NCI-H774 (cell line): Measurements from ENCODE around the gene NXNL2.

Source experiments
- DNase-seq: peaks from one replicate; lab custom pipeline; 2025; lab: John Stamatoyannopoulos, UW

The NXNL2 gene

DNA sequence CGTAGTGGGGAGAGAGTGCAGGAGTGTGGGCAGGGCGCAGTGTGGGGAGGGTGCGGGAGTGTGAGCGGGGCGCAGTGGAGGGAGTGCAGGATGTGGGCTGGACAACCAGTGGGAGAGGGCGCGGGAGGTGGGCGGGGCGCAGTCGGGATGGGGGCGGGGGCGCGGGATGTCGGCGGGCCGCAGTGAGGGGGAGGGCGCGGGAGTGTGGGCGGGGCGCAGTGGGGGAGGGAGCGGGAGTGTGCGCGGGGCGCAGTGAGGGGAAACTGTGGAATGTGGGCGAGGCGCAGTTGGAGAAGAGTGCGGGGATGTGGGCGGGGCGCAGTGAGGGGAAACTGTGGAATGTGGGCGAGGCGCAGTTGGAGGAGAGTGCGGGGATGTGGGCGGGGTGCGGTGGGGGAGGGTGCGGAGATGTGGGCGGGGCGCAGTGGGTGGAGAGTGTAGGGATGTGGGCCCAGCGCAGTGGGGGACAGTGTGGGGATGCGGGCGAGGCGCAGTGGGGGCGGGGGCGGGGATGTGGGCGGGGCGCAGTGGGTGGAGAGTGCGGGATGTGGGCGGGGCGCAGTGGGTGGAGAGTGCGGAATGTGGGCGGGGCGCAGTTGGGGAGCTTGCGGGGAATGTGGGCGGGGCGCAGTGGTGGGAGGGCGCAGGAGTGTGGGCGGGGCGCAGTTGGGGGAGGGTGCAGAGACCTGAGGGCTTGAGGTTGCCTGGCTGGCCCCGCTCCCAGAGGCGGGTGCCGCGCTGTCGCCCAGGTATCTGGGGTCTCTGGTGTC, at the start of gene NXNL2:
NXNL2 (plus strand) TSS at position 723 of the 770 bp plus-strand sequence. CDS start 257 bp downstream, outside the sequence.
- no peak for DNase-seq

DNA sequence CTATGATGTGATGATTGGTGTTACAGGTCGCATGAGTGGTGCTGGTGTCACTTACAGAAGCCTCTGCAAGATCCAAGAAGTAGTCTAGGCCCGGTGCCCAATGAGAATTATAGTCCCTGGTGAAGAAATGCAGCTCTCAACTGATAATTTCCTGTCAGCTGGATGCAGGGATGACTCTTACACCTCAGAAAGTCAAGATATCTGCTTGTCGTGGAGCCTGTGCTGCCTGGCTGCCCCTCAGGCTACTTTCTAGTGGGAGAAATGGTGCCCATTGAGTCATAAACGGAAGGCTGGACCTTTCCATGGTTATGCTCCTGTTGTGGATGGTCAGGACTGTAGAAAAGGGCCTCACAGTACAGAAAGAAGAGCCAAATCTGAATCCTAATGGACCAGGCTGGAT, 46.8 kb upstream of the NXNL2 start:
- no peak for DNase-seq

DNA sequence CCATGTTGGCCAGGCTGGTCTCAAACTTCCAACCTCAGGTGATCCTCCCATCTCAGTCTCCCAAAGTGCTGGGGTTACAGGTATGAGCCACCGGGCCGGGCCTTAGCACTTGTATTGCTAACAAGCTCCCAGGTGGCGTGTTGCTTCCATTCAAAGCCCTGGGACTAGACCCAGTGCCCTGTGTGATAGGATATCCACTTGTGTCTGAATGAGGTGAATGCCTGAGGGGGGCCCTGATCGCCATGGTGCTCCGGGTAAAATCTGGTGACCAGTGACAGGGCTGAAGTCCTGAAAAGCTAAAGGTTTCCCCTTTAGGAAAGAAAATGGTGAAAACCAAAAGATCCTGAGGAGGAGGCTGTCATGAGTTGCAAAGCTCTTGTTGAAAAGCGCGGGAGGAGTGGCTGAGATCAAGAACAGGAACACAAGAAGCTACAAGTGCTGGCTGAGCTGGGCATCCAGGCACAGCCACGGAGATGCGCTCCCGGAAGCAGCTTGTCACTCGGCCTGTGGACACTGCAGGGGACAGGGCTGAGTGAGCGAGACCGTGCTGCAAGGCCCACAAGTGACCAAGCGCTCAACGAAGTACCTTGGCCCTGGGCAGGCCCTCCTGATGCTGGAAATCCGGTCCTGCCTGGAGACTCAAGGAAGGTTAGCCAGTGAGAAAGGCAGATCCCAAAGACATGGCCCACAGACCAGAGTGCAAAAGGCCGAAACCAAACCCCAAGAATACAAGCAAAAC, 39.8 kb upstream of the NXNL2 start:
- no peak for DNase-seq

DNA sequence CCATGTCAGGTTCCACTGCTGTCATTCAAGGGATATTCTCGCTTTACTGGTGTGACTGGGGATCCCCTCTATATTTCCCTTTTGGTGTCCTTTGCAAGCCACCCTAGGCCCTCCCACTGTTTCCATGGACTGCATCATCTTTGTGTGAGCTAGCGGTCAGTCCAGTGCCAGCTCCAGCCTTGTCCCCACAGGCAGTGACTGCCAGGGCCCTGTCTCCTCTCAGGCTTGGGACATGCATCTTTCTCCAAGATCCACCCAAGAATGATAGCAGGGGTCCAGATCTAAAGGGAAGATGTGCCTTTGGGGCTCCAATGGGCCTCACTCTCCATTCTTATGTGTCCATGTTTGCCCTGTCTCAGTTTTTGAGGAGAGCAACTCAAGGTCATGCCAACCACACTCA, 37.8 kb upstream of the NXNL2 start:
- no peak for DNase-seq

DNA sequence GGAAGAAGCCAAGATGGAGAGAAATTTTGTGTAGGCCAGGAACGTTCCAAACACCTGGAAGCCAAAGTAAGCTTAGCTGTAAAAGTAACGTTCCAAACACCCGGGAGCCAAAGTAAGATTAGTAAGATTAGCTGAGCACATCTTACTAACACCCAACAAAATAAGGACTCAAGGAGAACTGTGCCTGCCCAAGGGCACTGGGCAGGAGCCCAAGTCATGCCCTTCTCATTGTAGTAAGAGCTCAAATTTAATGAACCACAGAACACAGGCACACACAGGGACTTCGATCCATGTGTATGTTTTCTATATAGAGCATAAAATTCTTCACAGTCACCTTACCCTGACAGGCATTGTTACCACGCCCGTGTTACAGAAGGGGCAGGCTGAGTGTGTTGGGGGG, 36.1 kb upstream of the NXNL2 start:
- DNase-seq: no peak

DNA sequence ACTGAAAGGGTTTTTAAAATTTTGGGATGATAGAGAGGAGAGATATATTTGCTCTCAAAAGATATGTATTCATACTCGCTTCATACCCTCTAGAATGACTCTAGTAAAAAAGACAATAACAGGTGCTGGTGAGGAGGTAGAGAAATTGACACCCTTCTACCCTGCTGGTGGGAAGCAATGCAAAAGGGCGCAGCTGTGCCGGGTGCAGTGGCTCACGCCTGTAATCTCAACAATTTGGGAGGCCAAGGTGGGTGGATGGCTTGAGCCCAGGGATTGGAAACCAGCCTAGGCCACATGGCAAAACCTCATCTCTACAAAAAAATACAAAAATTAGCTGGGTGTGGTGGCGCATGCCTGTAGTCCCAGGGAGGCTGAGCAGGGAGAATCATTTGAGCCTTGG, 33.9 kb upstream of the NXNL2 start:
- DNase-seq: no peak

DNA sequence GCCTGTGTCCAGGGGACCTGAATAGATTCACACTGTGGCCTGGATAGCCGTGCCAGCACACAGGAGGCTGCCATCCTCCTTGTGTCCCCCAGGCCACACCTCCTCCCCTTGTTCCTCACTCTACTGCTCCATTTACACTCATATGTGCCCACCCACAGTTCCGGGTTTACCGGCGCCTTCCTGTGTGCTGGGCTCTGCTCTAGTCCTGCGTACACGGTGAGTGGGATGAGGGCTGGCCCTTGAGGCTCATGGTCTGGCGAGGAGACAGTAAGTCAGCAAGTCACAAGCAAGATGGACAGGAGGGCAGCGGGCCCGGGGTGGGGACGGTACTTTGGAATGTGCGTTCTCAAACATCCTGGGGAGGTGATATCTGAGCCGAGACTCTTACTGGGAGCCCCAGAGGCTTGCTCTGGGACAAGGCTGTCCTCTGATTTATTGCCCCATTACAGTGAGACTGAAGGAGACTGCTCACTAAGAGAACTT, 32.4 kb upstream of the NXNL2 start:
- DNase-seq: no peak

DNA sequence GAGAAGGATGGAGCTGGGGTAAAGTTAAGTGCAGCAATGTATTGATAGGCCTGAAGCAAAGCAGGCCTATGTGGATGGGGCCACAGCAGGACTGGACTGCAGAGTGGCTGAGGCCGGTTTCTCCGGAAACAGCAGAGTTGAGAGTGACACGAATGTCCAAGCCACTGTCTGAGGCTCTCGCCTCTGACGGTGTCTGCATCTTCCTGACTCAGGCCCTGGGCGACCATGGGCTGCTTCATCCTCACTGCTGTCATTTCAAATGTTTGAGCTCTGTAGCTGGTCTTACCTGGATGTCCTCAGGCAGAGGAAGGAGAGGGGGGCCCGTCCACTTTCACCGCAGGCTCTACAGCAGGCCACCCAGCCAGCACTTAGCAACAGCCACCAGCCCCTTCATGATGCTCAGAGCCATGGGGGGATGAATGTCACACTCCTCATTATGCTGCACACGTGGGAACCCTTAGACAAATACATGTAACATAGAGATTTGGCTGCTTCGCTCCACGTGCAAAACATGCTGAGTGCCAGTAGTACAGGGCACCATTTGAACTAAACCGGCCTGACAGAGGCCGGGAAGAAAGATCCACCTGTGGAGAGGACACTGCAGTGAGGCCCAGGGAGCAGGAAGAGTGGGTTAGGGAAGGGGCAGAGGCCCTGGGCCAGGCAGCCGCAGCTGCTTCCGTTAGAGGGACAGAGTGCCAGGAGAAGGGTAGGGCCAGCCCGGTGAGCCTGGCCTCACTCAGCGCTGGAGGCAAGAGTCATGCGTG, 31.7 kb upstream of the NXNL2 start:
- DNase-seq: no peak

DNA sequence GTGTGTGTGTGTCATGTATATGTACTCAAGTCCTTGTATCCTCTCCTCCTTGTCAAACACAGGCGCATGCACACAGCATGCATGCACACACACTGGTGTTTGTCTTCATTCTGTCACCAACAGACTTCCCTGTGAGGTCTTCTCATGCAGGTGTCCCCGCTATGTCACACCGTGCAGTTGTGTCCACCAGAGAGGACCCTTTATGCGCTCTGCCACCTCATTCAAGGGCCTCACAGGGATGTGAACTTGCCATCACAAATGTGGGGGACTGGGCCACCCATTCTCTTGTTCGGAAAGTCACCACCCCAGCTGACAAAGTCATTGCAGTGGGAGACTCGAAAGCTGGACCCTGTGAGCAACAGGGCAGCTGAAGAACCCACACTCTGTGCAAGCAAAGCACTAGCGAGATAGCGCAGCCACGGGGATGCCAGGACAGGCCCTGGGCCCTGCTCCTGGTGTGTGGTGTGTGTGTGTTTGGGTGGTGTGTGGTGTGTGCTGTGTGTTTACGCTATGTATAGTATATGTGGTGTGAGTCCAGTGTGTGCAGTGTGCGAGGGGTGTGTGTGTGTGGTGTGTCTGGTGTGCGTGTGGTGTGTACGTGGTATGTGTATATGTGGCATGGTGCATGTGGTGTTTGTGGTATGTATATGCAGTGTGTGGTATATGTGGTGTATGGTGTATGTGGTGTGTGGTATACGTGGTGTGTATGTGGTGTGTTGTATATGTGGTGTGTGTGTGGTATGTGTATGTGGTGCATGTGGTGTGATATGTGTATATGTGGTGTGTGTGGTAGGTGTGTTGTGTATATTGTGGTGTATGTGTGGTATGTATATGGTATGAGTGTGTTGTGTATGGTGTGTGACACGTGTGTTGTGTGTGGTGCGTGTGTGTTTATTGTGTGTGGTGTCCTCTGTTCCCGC, 30.9 kb upstream of the NXNL2 start:
- no peak for DNase-seq

DNA sequence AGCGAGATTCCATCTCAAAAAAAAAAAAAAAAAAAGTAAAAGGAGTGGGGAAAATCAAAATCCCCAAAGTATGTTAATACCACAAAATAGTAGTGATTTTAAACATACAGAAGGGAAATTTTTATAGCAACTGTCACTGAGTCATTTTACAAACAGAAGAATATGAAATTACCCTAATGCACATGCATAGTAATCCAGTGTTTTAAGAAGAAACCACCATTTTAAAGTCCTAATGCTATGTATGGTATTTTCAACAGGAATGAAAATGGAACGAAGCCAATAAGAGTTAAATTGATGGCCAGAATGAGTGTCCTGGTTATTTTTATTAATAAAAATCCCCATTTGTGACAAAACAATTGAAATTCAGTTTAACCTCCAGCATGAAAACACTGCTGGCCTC, 26.7 kb upstream of the NXNL2 start:
- no peak for DNase-seq

DNA sequence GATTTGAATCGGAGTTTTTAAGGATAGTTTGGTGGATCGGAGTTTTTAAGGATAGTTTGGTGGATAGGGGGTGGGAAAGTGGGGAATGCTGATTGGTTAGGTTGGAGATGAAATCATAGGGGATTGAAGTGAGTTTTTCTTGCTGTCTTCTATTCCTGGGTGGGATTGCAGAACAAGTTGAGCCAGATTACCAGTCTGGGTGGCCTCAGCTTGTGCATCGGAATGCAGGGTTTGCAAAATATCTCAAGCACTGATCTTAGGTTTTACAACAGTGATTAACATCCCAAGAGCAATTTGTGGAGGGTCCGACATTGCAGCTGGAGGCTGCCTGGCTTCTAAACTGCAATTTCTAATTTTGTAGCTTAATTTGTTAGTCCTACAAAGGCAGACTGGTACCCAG, 23.1 kb upstream of the NXNL2 start:
- DNase-seq: no peak

DNA sequence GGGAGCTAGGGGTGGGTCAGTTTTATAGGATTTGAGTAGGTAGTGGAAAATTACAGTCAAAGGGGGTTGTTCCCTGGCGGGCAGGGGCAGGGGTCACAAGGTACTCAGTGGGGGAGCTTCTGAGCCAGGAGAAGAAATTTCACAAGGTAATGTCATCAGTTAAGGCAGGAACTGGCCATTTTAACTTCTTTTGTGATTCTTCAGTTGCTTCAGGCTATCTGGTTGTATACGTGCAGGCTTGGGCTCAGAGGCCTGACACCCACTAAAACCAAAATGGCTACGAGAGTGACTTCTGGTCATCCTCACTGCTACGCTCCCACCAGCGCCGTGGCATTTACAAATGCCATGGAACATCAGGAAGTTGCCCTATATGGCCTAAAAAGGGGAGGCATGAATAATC, 20.7 kb upstream of the NXNL2 start:
- DNase-seq: no peak

DNA sequence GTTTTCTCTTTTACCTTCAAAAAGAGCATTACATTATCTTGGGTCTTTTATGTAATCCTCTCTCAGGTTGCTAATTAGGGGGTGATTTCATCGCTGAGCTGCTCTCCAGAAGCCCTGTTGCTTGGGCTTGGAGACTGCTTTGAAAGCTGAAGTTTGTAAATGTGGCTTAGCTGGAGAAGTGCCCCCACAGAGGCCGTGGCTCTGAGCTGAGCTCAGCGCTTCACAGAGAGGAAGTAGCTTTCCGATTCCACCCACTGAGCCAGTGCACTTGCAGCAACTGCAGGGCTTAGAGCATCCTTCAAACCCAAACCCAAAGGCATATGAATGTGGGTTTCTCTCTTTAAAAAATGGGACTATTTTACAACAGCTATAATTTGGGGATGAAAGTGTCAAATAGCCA, 13.7 kb upstream of the NXNL2 start:
- no peak for DNase-seq

DNA sequence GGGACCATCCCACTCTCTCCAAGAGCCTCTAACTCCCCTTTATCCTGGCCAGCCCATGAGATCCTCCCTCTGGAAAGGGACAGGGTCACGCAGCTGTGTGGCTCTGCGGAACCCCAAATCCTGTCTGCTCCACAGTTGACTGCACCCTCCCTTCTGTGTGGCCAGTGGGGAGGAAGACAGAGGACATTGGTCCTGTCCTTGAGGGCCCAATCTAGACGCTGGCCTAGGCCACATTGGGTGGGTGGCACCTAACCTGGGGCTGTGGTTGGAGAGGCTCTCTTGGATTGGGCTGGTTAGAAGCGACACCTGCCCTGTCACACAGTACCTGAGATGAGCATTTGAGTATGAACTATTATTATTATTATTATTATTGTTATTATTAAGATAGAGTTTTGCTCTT, 12.6 kb upstream of the NXNL2 start:
- no peak for DNase-seq

DNA sequence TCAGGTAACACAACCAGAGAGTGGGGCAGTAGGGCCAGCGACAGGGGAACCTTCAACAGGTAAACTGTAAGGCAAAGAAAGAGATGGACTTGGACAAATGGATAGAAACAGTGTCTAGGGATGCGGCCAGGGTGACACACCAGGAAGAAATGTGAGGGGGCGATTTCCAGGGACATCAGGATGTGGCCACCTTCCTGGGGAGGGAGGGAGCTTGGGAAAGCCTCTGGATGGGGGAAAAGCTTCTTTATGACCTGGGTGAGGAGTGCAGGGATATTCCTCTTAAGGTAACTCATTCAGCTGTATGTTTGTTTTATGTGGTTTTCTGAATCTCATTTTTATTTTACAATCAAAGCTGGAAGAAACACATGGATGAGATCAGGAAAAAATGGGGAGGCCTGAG, 11.9 kb upstream of the NXNL2 start:
- DNase-seq: no peak

DNA sequence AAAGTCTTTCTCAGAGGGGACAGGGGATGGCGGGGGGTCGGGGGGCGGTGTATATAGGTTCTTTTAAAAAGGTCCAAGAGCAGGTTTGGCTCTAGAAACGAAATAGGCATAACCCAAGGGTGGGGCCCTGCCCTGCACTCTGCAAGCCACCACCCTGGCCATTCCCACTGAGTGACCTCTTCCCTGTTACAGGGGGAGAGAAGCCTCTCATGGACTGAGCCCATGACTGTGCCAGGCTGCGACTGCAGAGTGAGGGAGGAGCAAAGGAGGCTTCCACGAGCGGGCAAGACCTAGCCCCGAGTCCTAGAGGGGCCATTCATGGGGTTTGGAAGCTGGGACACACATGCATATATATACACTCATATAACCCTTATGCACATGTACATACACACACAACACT, 10.1 kb upstream of the NXNL2 start:
- DNase-seq: no peak

DNA sequence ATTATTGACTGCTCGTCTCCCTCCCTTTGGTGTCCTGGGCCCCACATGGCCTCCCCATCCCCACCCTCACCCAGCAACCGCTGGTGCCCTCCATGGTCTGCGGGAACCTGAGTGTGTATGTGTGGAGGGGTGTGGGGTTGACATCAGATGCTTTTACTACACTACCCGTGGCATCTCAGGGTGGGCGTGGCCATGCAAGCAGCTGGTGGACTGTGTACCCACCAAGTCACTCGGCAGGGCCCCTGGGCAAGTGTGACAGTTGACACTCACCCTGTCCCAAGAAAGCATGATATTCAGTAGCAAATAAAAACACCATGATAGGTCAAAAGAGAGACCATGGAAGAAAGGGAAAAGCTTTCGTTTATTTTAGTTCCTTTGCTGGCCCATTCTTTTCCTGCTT, 7.4 kb upstream of the NXNL2 start:
- DNase-seq: no peak

DNA sequence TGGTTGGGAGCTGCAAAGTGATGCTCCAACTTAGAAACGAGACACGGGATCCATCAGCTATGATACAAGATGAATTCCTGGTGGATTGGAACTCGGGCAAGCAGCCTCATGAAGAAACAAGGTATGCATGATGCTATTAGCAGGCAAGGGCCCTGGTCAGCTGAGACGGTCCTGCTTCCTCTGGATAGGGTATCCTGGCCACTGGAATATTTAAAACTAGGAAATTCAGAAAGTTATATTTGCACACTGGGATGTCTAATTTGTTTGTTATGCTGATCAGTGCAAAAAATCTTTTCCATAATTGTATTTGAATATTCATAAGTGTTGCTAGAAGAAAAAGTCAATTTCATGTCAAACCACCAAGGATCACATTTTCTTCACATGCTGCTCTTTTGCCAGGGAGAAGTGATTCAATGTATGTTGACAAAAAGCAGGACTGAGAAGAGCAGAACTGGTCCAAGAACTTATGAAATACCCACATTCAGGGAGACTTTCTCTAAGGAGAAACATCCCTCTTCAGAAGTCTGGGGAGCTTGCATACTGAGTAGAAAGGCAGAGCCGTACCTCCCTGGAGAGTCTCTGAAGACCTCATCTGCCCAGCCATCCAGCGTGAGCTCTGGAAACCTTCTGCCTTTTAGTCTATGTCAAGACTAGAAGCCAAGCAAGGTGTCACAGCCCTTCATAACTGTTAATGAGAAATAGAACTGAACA, 6.7 kb upstream of the NXNL2 start:
- DNase-seq: no peak

DNA sequence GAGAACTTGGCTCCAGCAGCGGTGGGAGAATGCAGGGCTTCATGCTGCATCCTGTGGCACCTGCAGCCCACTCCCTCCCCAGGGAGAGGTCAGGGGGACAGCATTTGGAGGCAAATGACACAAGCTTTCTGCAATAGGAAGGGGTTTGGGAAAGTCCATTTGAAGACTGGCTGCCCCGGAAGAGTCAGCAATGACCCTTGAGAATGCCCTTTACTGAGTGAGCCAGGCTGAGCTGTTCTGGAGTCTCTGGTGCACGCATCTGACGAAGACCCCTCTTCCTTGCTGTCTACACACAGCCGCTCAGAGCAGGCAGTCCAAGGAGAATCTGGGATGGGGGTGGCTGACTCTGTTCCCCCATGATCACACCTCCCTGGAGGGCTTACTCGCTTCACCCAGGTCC, 5.5 kb upstream of the NXNL2 start:
- no peak for DNase-seq

DNA sequence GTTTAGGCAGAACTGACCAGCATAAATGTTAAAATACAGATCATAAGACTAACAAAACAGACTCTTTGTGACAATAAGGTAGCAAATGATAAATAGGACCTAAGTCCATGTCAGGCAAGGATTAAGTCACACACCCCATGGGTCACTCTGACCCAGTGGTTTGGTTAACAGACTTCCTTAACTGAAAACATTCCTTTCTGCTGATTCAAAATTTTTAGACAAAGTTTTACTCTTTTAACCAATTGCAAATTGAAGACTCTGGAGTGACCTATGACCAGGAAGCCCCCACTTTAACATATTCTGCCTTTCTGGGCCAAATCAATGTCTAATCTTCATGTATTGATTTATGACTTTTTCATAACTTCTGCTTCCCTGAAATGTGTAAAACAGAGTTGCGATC, 4.9 kb upstream of the NXNL2 start:
- DNase-seq: no peak
